GM13976 (cell line): ENCODE data around the gene ZDHHC22.
A peak's percentile ranks its signal among the peaks of the same experiment; 100 is the strongest.

Experiments used
- DNase-seq: peaks from one replicate; pipeline ENCODE4 v3.0.0; 2012; ENCODE audit warnings: low spot score
- CTCF ChIP-seq: IDR thresholded peaks from 2 replicates; pipeline ENCODE4 v1.5.1; 2012; ENCODE audit warnings: borderline replicate concordance, mild to moderate bottlenecking; ENCODE audit not compliant: insufficient read depth; ENCODE audit errors: extremely low read depth, missing control alignments, control extremely low read depth
- in situ Hi-C: fragments of 300-500 bp; cut with MboI; formaldehyde crosslinking; loops from one replicate; pipeline ENCODE4 v1.12.0; 2022; ENCODE audit warnings: low sequenced_read_pairs, mixed read lengths, inconsistent platforms; ENCODE audit not compliant: unreplicated experiment

Gene ZDHHC22

GRCh38 chr14:77100961-77101360 is 40.6 kb downstream of the ZDHHC22 start:
- in situ Hi-C loops: no loop called here
- no peak for TF ChIP-seq CTCF
- DNase-seq: no peak

GRCh38 chr14:77099425-77100167 is 42.0 kb downstream of the ZDHHC22 start:
- no peak for TF ChIP-seq CTCF
- in situ Hi-C loops: no loop called here
- no peak for DNase-seq

- no peak for TF ChIP-seq CTCF
- DNase-seq: no peak
- in situ Hi-C loops: no loop called here
Observed at GRCh38 chr14:77098529-77099353, 42.9 kb downstream of the ZDHHC22 start.

DNA sequence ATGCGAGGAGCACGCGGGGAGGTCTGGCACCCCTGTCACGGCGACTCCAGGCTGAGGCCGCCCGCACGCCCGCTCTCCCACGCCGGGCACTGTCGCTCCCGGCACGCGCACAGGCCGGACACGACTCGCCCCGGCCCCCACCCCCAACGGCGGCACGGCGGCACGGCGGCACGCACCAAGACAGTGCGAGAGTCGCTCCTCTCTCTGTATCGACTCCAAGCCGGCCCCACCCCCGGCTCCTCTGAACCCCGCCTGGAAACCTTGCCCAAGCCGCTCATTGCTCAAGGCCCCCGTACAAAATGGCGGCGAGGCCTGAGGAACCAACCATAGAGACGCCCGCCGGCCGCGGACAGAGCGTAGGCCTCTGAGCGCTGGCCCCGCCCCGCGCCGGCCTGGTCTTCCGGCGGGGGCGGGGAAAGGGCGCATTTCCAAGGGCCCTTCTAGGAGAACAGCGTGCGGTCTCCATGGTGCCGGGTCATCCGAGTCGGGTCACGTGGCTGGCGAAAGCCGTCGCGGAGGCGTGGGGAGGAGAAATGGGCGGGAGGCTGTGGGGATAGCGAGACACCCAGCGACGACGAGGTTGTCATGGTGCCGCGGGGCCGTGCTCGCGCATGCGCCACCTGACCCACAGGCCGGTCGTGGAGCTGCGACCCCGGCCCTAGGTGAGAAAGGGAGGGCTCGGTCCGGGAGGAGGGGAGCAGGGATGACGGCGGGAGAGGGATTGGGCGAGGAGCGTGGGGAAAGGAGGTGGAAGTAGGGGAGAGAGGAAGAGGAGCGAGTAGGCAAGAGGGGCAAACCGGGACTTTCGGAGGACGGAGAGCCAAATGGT is 43.7 kb downstream of the ZDHHC22 start, which contains the start of gene CIPC:
CIPC (plus strand) TSS at position 559 of the 829 bp plus-strand sequence. CDS start 7,451 bp downstream, outside the sequence.
- TF ChIP-seq CTCF: no peak
- in situ Hi-C loops: no loop called here
- peak; percentile 98 for DNase-seq

- in situ Hi-C loops: no loop called here
- no peak for DNase-seq
- TF ChIP-seq CTCF: no peak
Observed at GRCh38 chr14:77097006-77097699, 44.4 kb downstream of the ZDHHC22 start.
